ENCODE data around the gene HAP1.

DNA sequence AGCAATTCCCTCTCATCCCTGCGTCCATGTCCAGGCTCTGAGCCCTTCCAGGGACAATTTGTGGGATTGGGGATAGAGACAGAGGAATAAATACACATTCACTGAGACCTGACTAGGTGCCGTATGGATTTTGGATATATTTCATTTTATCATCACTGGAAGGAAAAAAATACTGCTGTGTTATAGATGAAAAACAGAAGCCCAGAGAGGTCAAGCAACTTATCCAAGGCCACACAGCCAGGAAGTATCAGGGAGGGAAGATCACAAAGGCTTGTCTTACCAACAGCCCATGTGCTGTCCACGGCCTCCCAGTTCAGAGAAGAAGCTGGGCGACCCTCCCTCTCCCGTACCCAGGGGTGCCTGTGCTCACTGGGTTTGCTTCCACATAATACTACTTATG is 6.1 kb upstream of the HAP1 start:
- no peak for TF ChIP-seq POLR2A (IDR thresholded peaks at IDR 0.05)
- TF ChIP-seq, protein P1, sequence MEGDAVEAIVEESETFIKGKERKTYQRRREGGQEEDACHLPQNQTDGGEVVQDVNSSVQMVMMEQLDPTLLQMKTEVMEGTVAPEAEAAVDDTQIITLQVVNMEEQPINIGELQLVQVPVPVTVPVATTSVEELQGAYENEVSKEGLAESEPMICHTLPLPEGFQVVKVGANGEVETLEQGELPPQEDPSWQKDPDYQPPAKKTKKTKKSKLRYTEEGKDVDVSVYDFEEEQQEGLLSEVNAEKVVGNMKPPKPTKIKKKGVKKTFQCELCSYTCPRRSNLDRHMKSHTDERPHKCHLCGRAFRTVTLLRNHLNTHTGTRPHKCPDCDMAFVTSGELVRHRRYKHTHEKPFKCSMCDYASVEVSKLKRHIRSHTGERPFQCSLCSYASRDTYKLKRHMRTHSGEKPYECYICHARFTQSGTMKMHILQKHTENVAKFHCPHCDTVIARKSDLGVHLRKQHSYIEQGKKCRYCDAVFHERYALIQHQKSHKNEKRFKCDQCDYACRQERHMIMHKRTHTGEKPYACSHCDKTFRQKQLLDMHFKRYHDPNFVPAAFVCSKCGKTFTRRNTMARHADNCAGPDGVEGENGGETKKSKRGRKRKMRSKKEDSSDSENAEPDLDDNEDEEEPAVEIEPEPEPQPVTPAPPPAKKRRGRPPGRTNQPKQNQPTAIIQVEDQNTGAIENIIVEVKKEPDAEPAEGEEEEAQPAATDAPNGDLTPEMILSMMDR (IDR thresholded peaks at IDR 0.05): no peak

Measured in esophagus squamous epithelium (tissue), 4 donors.